GM10248 (cell line): ENCODE results near the gene EIF5.

ENCODE experiments used
- CTCF ChIA-PET: fragments of 300-600 bp; sonication (Branson Sonifier 250); formaldehyde crosslinking; extraction: SDS; loops from one replicate; lab custom pipeline; 2021; ENCODE audit warnings: antibody characterized with exemption; lab: Yijun Ruan, JAX
- POLR2A ChIA-PET: fragments of 350-650 bp; sonication (Branson Sonifier 250); formaldehyde crosslinking; extraction: SDS; loops from one replicate; lab custom pipeline; 2020; ENCODE audit warnings: antibody characterized with exemption; lab: Yijun Ruan, JAX
- DNase-seq: peaks from one replicate; pipeline ENCODE4 v3.0.0; 2012; ENCODE audit errors: extremely low spot score
- CTCF ChIP-seq: IDR thresholded peaks from 2 replicates; pipeline ENCODE4 v1.5.1; 2012; ENCODE audit warnings: mild to moderate bottlenecking, low read depth; ENCODE audit errors: extremely low read depth, missing control alignments, control extremely low read depth

Gene EIF5

GRCh38 chr14:103296007-103296406 is 38.0 kb upstream of the EIF5 start:
- no peak for DNase-seq
- ChIA-PET CTCF (interaction anchor here (1.2 kb wide), 1 partner anchor 191 kb away, joined by 4 read pairs; no protein-coding TSS in a partner anchor), POLR2A (interaction anchor here (0.7 kb wide), 1 partner anchor 10 kb away, joined by 3 read pairs; no protein-coding TSS in a partner anchor)
- no peak for TF ChIP-seq CTCF

GRCh38 chr14:103296987-103297386 is 37.0 kb upstream of the EIF5 start:
- no peak for DNase-seq
- CTCF ChIA-PET: no interaction called here
- no peak for TF ChIP-seq CTCF
- POLR2A ChIA-PET: no interaction called here

- POLR2A ChIA-PET: no interaction called here
- TF ChIP-seq CTCF: no peak
- CTCF ChIA-PET: interaction anchor here (1.2 to 2.4 kb wide), 2 partner anchors 13 to 194 kb away, joined by 3 to 9 read pairs; no protein-coding TSS in a partner anchor
- no peak for DNase-seq
These were observed 35.4 kb upstream of the EIF5 start for GRCh38 chr14:103298620-103299019.

- ChIA-PET POLR2A (no interaction called here), CTCF (interaction anchor here (1.1 to 2.5 kb wide), 2 partner anchors 9 to 197 kb away, joined by 3 to 7 read pairs; no protein-coding TSS in a partner anchor)
- TF ChIP-seq CTCF: no peak
- DNase-seq: no peak
These were observed 32.3 kb upstream of the EIF5 start for GRCh38 chr14:103301512-103302354.

GRCh38 chr14:103302966-103303365 is 31.1 kb upstream of the EIF5 start:
- DNase-seq: no peak
- no peak for TF ChIP-seq CTCF
- ChIA-PET CTCF (interaction anchor here (2.5 kb wide), 1 partner anchor 10 kb away, joined by 7 read pairs; no protein-coding TSS in a partner anchor), POLR2A (no interaction called here)

GRCh38 chr14:103304706-103305105 is 29.3 kb upstream of the EIF5 start:
- no peak for TF ChIP-seq CTCF
- ChIA-PET CTCF (no interaction called here), POLR2A (no interaction called here)
- DNase-seq: no peak
